Keratinocyte (primary cell): Measurements from ENCODE around the gene DUSP22.

Experiments
- CTCF ChIP-seq, 3 experiments: IDR thresholded peaks in 1 of 3; conservative IDR thresholded peaks in 1 of 3; optimal IDR thresholded peaks in 1 of 3; 2 replicates in 2 of 3; 3 replicates in 1 of 3; pipeline versions ENCODE3 to v1.5.1; 2011; ENCODE audit warnings: low read length in 3 of 3, mild to moderate bottlenecking in 3 of 3, moderate library complexity in 2 of 3, control low read depth in 1 of 3, inconsistent platforms in 1 of 3; ENCODE audit not compliant: insufficient read depth in 2 of 3; ENCODE audit errors: extremely low read depth in 1 of 3
- EZH2 ChIP-seq: IDR thresholded peaks from one replicate; pipeline ENCODE4 v1.6.1; 2012; ENCODE audit warnings: inconsistent platforms, mild to moderate bottlenecking, low read length, moderate library complexity

- TF ChIP-seq CTCF (optimal IDR thresholded peaks at IDR 0.05 in 1 of 3, IDR thresholded peaks at IDR 0.05 in 1 of 3, conservative IDR thresholded peaks at IDR 0.05 in 1 of 3; ENCODE audit: extremely low read depth in 1 of 3, insufficient read depth in 2 of 3, low read length in 3 of 3) (no peak), EZH2 (no peak)
These were observed 54.2 kb downstream of the DUSP22 start for GRCh38 chr6:346386-347030.
